HG03565 (cell line): ENCODE data around the gene HAS3.

Source experiments
- ATAC-seq: cut with Tn5 transposase; IDR thresholded peaks from one replicate; pipeline ENCODE4 v1.9.1; 2021; ENCODE audit warnings: mild to moderate bottlenecking, moderate library complexity; ENCODE audit not compliant: unreplicated experiment

The HAS3 gene

GRCh38 chr16:69089091-69089910 is 16.2 kb upstream of the HAS3 start:
- ATAC-seq = peak; percentile 51

- ATAC-seq = no peak
Observed at GRCh38 chr16:69093974-69094373, 11.5 kb upstream of the HAS3 start.

GRCh38 chr16:69094501-69094900 is 11.0 kb upstream of the HAS3 start:
- no peak for ATAC-seq

- no peak for ATAC-seq
Observed at GRCh38 chr16:69095193-69095592, 10.3 kb upstream of the HAS3 start.

GRCh38 chr16:69100071-69100691 is 5.3 kb upstream of the HAS3 start:
- ATAC-seq = no peak

GRCh38 chr16:69106491-69107315 is 1.2 kb downstream of the HAS3 start:
- ATAC-seq = no peak

GRCh38 chr16:69107316-69107962 is 2.0 kb downstream of the HAS3 start:
- ATAC-seq = no peak

- ATAC-seq = no peak
Observed at GRCh38 chr16:69108064-69108904, 2.8 kb downstream of the HAS3 start.

GRCh38 chr16:69108905-69109252 is 3.4 kb downstream of the HAS3 start:
- ATAC-seq = no peak

GRCh38 chr16:69109486-69110270 is 4.2 kb downstream of the HAS3 start:
- no peak for ATAC-seq

- no peak for ATAC-seq
Observed at GRCh38 chr16:69110406-69110805, 5.0 kb downstream of the HAS3 start.

- no peak for ATAC-seq
Observed at GRCh38 chr16:69111216-69111875, 5.9 kb downstream of the HAS3 start.

- ATAC-seq = no peak
Observed at GRCh38 chr16:69111876-69112230, 6.4 kb downstream of the HAS3 start.

GRCh38 chr16:69112285-69113129 is 7.1 kb downstream of the HAS3 start:
- ATAC-seq = no peak

- no peak for ATAC-seq
Observed at GRCh38 chr16:69113216-69113615, 7.8 kb downstream of the HAS3 start.

GRCh38 chr16:69114346-69114975 is 9.0 kb downstream of the HAS3 start:
- no peak for ATAC-seq

GRCh38 chr16:69114976-69115355 is 9.5 kb downstream of the HAS3 start:
- ATAC-seq = no peak

- no peak for ATAC-seq
Observed at GRCh38 chr16:69115361-69115760, 9.9 kb downstream of the HAS3 start.
